Inferior parietal cortex (tissue), 1 donor: ENCODE results near the gene WDHD1.
"Not testable (repeated sequence)": the region's sequence is repeated elsewhere in the genome, so short reads cannot be mapped to it uniquely, and the experiment has no call there.

ENCODE experiments used
- DNase-seq: peaks from one replicate; pipeline ENCODE4 v3.0.0-alpha.2; 2016; ENCODE audit errors: extremely low spot score

Gene WDHD1

GRCh38 chr14:55048900-55049436 lies 22.1 kb upstream of the WDHD1 start:
- DNase-seq: no peak

GRCh38 chr14:55047301-55048053 lies 20.6 kb upstream of the WDHD1 start:
- DNase-seq: no peak

- no peak for DNase-seq
These were observed 18.2 kb upstream of the WDHD1 start for GRCh38 chr14:55045087-55045486.

- DNase-seq: no peak
These were observed 16.6 kb upstream of the WDHD1 start for GRCh38 chr14:55043528-55043927.

GRCh38 chr14:55038708-55039107 lies 11.8 kb upstream of the WDHD1 start:
- no peak for DNase-seq

GRCh38 chr14:55037995-55038394 lies 11.1 kb upstream of the WDHD1 start:
- not testable (repeated sequence) for DNase-seq

- no peak for DNase-seq
These were observed 4.3 kb upstream of the WDHD1 start for GRCh38 chr14:55031190-55031589.

- no peak for DNase-seq
These were observed 1.6 kb upstream of the WDHD1 start for GRCh38 chr14:55028476-55028875.

- no peak for DNase-seq
These were observed 1.2 kb upstream of the WDHD1 start for GRCh38 chr14:55028066-55028465.

GRCh38 chr14:55026441-55026792 lies 482 bp downstream of the WDHD1 start:
- DNase-seq: no peak

- no peak for DNase-seq
These were observed 951 bp downstream of the WDHD1 start for GRCh38 chr14:55025948-55026347.

GRCh38 chr14:55024365-55024764 lies 2.5 kb downstream of the WDHD1 start:
- DNase-seq: not testable (repeated sequence)

- DNase-seq: no peak
These were observed 6.8 kb downstream of the WDHD1 start for GRCh38 chr14:55019968-55020554.

- no peak for DNase-seq
These were observed 11.9 kb downstream of the WDHD1 start for GRCh38 chr14:55015006-55015405.

- DNase-seq: no peak
These were observed 21.8 kb downstream of the WDHD1 start for GRCh38 chr14:55005071-55005470.

GRCh38 chr14:55000381-55000780 lies 26.5 kb downstream of the WDHD1 start:
- DNase-seq: no peak

GRCh38 chr14:54985156-54985555 lies 41.7 kb downstream of the WDHD1 start:
- no peak for DNase-seq

- DNase-seq: no peak
These were observed 45.2 kb downstream of the WDHD1 start for GRCh38 chr14:54981698-54982097.

GRCh38 chr14:54979039-54979438 lies 47.9 kb downstream of the WDHD1 start:
- DNase-seq: no peak

GRCh38 chr14:54976316-54976715 lies 50.6 kb downstream of the WDHD1 start:
- no peak for DNase-seq

- no peak for DNase-seq
These were observed 51.0 kb downstream of the WDHD1 start for GRCh38 chr14:54975856-54976255.

GRCh38 chr14:54974788-54975414 lies 52.0 kb downstream of the WDHD1 start:
- DNase-seq: no peak

- no peak for DNase-seq
These were observed 59.4 kb downstream of the WDHD1 start for GRCh38 chr14:54967496-54967895.
